ENCODE measurements around the gene LHFPL2.

DNA sequence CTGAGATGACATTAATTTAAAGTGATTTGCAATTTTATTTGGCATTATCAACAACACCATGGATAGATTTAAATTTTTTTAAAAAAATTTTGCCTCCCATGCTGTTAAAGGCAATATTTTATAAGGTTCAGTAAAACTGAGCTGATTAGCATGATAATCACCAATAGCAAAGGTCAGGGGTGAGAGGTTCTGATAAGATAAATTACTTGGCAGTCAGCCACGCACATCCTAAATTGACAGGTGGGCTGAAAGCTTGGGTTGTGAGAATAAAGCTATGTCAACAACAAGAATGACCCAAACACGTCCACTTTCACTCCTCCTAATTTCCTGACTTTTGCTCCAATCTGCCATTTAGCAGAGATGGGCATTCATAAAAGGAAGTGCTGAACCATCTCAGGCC is 127.1 kb downstream of the LHFPL2 start:
- TF ChIP-seq, protein P1, sequence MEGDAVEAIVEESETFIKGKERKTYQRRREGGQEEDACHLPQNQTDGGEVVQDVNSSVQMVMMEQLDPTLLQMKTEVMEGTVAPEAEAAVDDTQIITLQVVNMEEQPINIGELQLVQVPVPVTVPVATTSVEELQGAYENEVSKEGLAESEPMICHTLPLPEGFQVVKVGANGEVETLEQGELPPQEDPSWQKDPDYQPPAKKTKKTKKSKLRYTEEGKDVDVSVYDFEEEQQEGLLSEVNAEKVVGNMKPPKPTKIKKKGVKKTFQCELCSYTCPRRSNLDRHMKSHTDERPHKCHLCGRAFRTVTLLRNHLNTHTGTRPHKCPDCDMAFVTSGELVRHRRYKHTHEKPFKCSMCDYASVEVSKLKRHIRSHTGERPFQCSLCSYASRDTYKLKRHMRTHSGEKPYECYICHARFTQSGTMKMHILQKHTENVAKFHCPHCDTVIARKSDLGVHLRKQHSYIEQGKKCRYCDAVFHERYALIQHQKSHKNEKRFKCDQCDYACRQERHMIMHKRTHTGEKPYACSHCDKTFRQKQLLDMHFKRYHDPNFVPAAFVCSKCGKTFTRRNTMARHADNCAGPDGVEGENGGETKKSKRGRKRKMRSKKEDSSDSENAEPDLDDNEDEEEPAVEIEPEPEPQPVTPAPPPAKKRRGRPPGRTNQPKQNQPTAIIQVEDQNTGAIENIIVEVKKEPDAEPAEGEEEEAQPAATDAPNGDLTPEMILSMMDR (IDR thresholded peaks at IDR 0.05 in 2 of 3, conservative IDR thresholded peaks at IDR 0.05 in 1 of 3; ENCODE audit: borderline replicate concordance in 1 of 3, insufficient read depth in 1 of 3, low read depth in 2 of 3, low read length in 2 of 3), result no peak
- TF ChIP-seq POLR2A (IDR thresholded peaks at IDR 0.05; ENCODE audit: borderline replicate concordance, extremely low read depth, insufficient read depth, insufficient read length) (no peak), POLR2AphosphoS5 (IDR thresholded peaks at IDR 0.05; ENCODE audit: low read depth, low read length) (no peak), TCF7L2 (IDR thresholded peaks at IDR 0.05; ENCODE audit: borderline replicate concordance, extremely low read depth, insufficient read depth, insufficient read length) (no peak), JUND (IDR thresholded peaks at IDR 0.05) (no peak), EZH2phosphoT487 (IDR thresholded peaks at IDR 0.05; ENCODE audit: borderline replicate concordance) (no peak), EGR1 (IDR thresholded peaks at IDR 0.05; ENCODE audit: low read depth) (no peak), SRF (IDR thresholded peaks at IDR 0.05; ENCODE audit: low read depth) (no peak), RAD21 (IDR thresholded peaks at IDR 0.05; ENCODE audit: low read depth) (no peak)
- TF ChIP-seq, protein P2, sequence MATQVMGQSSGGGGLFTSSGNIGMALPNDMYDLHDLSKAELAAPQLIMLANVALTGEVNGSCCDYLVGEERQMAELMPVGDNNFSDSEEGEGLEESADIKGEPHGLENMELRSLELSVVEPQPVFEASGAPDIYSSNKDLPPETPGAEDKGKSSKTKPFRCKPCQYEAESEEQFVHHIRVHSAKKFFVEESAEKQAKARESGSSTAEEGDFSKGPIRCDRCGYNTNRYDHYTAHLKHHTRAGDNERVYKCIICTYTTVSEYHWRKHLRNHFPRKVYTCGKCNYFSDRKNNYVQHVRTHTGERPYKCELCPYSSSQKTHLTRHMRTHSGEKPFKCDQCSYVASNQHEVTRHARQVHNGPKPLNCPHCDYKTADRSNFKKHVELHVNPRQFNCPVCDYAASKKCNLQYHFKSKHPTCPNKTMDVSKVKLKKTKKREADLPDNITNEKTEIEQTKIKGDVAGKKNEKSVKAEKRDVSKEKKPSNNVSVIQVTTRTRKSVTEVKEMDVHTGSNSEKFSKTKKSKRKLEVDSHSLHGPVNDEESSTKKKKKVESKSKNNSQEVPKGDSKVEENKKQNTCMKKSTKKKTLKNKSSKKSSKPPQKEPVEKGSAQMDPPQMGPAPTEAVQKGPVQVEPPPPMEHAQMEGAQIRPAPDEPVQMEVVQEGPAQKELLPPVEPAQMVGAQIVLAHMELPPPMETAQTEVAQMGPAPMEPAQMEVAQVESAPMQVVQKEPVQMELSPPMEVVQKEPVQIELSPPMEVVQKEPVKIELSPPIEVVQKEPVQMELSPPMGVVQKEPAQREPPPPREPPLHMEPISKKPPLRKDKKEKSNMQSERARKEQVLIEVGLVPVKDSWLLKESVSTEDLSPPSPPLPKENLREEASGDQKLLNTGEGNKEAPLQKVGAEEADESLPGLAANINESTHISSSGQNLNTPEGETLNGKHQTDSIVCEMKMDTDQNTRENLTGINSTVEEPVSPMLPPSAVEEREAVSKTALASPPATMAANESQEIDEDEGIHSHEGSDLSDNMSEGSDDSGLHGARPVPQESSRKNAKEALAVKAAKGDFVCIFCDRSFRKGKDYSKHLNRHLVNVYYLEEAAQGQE (IDR thresholded peaks at IDR 0.05; ENCODE audit: low read depth), result no peak
- TF ChIP-seq, protein P3, sequence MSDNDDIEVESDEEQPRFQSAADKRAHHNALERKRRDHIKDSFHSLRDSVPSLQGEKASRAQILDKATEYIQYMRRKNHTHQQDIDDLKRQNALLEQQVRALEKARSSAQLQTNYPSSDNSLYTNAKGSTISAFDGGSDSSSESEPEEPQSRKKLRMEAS (IDR thresholded peaks at IDR 0.05), result no peak
- TF ChIP-seq, protein P4, sequence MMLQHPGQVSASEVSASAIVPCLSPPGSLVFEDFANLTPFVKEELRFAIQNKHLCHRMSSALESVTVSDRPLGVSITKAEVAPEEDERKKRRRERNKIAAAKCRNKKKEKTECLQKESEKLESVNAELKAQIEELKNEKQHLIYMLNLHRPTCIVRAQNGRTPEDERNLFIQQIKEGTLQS (IDR thresholded peaks at IDR 0.05), result no peak
